GM12892 (cell line): Measurements from ENCODE around the gene UGT2B10.

Experiments
- POLR2A ChIP-seq: IDR thresholded peaks from 2 replicates; pipeline ENCODE4 v1.6.1; 2011; ENCODE audit warnings: low read depth, low read length, control low read depth
- POLR2AphosphoS5 ChIP-seq: IDR thresholded peaks from 2 replicates; pipeline ENCODE4 v1.6.1; 2011; ENCODE audit warnings: low read depth, low read length, control low read depth
- TAF1 ChIP-seq: IDR thresholded peaks from 2 replicates; pipeline ENCODE4 v1.6.1; 2011; ENCODE audit warnings: low read depth, mild to moderate bottlenecking, control low read depth, low read length, borderline replicate concordance

DNA sequence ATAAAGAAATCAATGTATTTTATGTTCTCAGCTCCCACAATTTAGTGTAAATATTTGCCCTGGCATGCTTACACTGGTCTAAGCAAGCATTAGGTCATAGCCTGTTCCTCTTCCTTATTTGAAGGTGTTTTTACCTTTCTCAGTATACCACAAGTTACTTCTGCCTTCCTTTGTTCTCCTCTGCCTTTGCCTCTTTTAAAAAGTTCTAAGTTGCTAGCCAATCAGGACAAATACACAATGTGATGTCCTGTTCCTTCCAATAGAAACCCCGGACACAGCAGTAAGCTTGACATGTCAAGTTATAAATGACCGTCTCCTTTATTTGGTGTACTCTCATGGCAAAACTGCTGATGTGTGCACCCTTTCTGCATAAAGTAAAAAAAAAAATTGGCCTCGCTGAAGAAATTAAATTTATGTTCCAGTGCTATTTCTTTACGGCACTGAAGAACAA is 49.4 kb downstream of the UGT2B10 start:
- TF ChIP-seq POLR2AphosphoS5, result no peak
- TF ChIP-seq POLR2A, result no peak
- no peak for TF ChIP-seq TAF1
